NCI-H2107 (cell line): ENCODE results near the gene ENPP3.
"Not testable (repeated sequence)": the region's sequence is repeated elsewhere in the genome, so short reads cannot be mapped to it uniquely, and the experiment has no call there.

Experiments used
- DNase-seq: peaks from one replicate; lab custom pipeline; 2025; lab: John Stamatoyannopoulos, UW

ENPP3 gene

GRCh38 chr6:131736003-131736596, 99.0 kb downstream of the ENPP3 start:
- DNase-seq = no peak

- no peak for DNase-seq
Observed at GRCh38 chr6:131736811-131737210, 99.7 kb downstream of the ENPP3 start.

- no peak for DNase-seq
Observed at GRCh38 chr6:131739136-131739535, 102.0 kb downstream of the ENPP3 start.

GRCh38 chr6:131740161-131740560, 103.1 kb downstream of the ENPP3 start:
- DNase-seq = no peak

- no peak for DNase-seq
Observed at GRCh38 chr6:131741688-131742393, 104.7 kb downstream of the ENPP3 start.

GRCh38 chr6:131744432-131745287, 107.6 kb downstream of the ENPP3 start:
- no peak for DNase-seq

- DNase-seq = no peak
Observed at GRCh38 chr6:131745476-131745875, 108.4 kb downstream of the ENPP3 start.

GRCh38 chr6:131747821-131748353, 110.8 kb downstream of the ENPP3 start:
- DNase-seq = no peak

GRCh38 chr6:131749023-131749422, 111.9 kb downstream of the ENPP3 start:
- no peak for DNase-seq

GRCh38 chr6:131751012-131751715, 114.1 kb downstream of the ENPP3 start:
- DNase-seq = not testable (repeated sequence)

- no peak for DNase-seq
Observed at GRCh38 chr6:131754088-131754487, 117.0 kb downstream of the ENPP3 start.

- no peak for DNase-seq
Observed at GRCh38 chr6:131754715-131755567, 117.8 kb downstream of the ENPP3 start.

- DNase-seq = no peak
Observed at GRCh38 chr6:131755597-131755996, 118.5 kb downstream of the ENPP3 start.

- DNase-seq = no peak
Observed at GRCh38 chr6:131756039-131756438, 118.9 kb downstream of the ENPP3 start.

GRCh38 chr6:131758920-131759319, 121.8 kb downstream of the ENPP3 start:
- DNase-seq = no peak

GRCh38 chr6:131761060-131761761, 124.1 kb downstream of the ENPP3 start:
- DNase-seq = no peak

- no peak for DNase-seq
Observed at GRCh38 chr6:131761762-131762067, 124.6 kb downstream of the ENPP3 start.

GRCh38 chr6:131762984-131763383, 125.9 kb downstream of the ENPP3 start:
- DNase-seq = no peak

- DNase-seq = no peak
Observed at GRCh38 chr6:131763749-131764148, 126.6 kb downstream of the ENPP3 start.

GRCh38 chr6:131764350-131764749, 127.2 kb downstream of the ENPP3 start:
- no peak for DNase-seq
